Measurements from ENCODE around the gene FMN1.

- TF ChIP-seq CTCF (IDR thresholded peaks at IDR 0.05) (no peak), POLR2A (IDR thresholded peaks at IDR 0.05) (no peak)
Measured at GRCh38 chr15:33089165-33089877, 105.2 kb downstream of the FMN1 start.

Measured in esophagus squamous epithelium (tissue), 4 donors.